Measurements from ENCODE around the gene GPS2.

GRCh38 chr17:7355573-7355972 lies 40.4 kb upstream of the GPS2 start:
- TF ChIP-seq CTCF (IDR thresholded peaks at IDR 0.05; ENCODE audit: low read depth, low read length, poor library complexity, severe bottlenecking): no peak
- no peak for TF ChIP-seq EZH2phosphoT487 (IDR thresholded peaks at IDR 0.05; ENCODE audit: borderline replicate concordance, low read length)
